ENCODE results near the gene MAP2K6. TPM values are rescaled to one million over a fixed set of nuclear protein-coding genes. Genes with fewer than 3 reads are reported as not detected.
"Not testable (repeated sequence)": the region's sequence is repeated elsewhere in the genome, so short reads cannot be mapped to it uniquely, and the experiment has no call there.

MAP2K6 gene
- total RNA-seq, 2 experiments from 2014 or later = 2.2 TPM

- peaks cover 5% of the 10 kb centered on the region for H3K36me3 Mint-ChIP-seq
- no peaks in the 10 kb centered on the region for H3K4me1 Mint-ChIP-seq (ENCODE audit: low read depth)
- no peaks in the 10 kb centered on the region for H3K27me3 Mint-ChIP-seq
- intact Hi-C loops (cut with micrococcal nuclease) = no loop called here
- no peak for DNase-seq
- ChIA-PET CTCF (interaction anchor here (0.6 kb wide), 1 partner anchor 42 kb away, joined by 3 read pairs; no protein-coding TSS in a partner anchor), POLR2A (no interaction called here)
- no peak overlapping the region for H3K4me3 Mint-ChIP-seq
- H3K27ac Mint-ChIP-seq = no peak overlapping the region
- no peaks in the 10 kb centered on the region for H3K9me3 Mint-ChIP-seq
Observed at GRCh38 chr17:69462882-69463281, 48.4 kb downstream of the MAP2K6 start.

- intact Hi-C loops (cut with micrococcal nuclease) = no loop called here
- POLR2A ChIA-PET = no interaction called here
- Mint-ChIP-seq H3K4me1 (ENCODE audit: low read depth) (peaks cover 6% of the 10 kb centered on the region), H3K36me3 (peaks cover 14% of the 10 kb centered on the region), H3K9me3 (no peaks in the 10 kb centered on the region), H3K27ac (no peak overlapping the region), H3K27me3 (no peaks in the 10 kb centered on the region), H3K4me3 (no peak overlapping the region)
- CTCF ChIA-PET = interaction anchor here (1.7 kb wide), 1 partner anchor 11 kb away, joined by 5 read pairs; no protein-coding TSS in a partner anchor
- no peak for DNase-seq
Observed at GRCh38 chr17:69466451-69466850, 52.0 kb downstream of the MAP2K6 start.

- no peak for DNase-seq
- H3K27ac Mint-ChIP-seq = no peak overlapping the region
- intact Hi-C loops (cut with micrococcal nuclease) = no loop called here
- no peaks in the 10 kb centered on the region for H3K9me3 Mint-ChIP-seq
- POLR2A ChIA-PET = no interaction called here
- H3K36me3 Mint-ChIP-seq = peaks cover 14% of the 10 kb centered on the region
- H3K4me3 Mint-ChIP-seq = no peak overlapping the region
- no peaks in the 10 kb centered on the region for H3K27me3 Mint-ChIP-seq
- CTCF ChIA-PET = interaction anchor here (1.7 kb wide), 1 partner anchor 12 kb away, joined by 5 read pairs; no protein-coding TSS in a partner anchor
- H3K4me1 Mint-ChIP-seq (ENCODE audit: low read depth) = peaks cover 6% of the 10 kb centered on the region
Observed at GRCh38 chr17:69466905-69467667, 52.6 kb downstream of the MAP2K6 start.

- no peaks in the 10 kb centered on the region for H3K9me3 Mint-ChIP-seq
Observed at GRCh38 chr17:69468207-69468606, 53.7 kb downstream of the MAP2K6 start.

GRCh38 chr17:69470702-69471101 is 56.2 kb downstream of the MAP2K6 start:
- CTCF ChIA-PET = no interaction called here
- H3K4me1 Mint-ChIP-seq (ENCODE audit: low read depth) = peaks cover 6% of the 10 kb centered on the region

More at GRCh38 chr17:69468207-69468606, 53.7 kb downstream of the MAP2K6 start:
- no peaks in the 10 kb centered on the region for H3K27me3 Mint-ChIP-seq
- H3K36me3 Mint-ChIP-seq = peaks cover 14% of the 10 kb centered on the region
- no peak overlapping the region for H3K4me3 Mint-ChIP-seq
- peaks cover 6% of the 10 kb centered on the region for H3K4me1 Mint-ChIP-seq (ENCODE audit: low read depth)
- ChIA-PET CTCF (no interaction called here), POLR2A (no interaction called here)
- DNase-seq = no peak
- intact Hi-C loops (cut with micrococcal nuclease) = no loop called here
- no peak overlapping the region for H3K27ac Mint-ChIP-seq

GRCh38 chr17:69471406-69471805 is 56.9 kb downstream of the MAP2K6 start:
- ChIA-PET POLR2A (no interaction called here), CTCF (no interaction called here)
- no peaks in the 10 kb centered on the region for H3K27me3 Mint-ChIP-seq
- H3K4me1 Mint-ChIP-seq (ENCODE audit: low read depth) = peaks cover 6% of the 10 kb centered on the region
- intact Hi-C loops (cut with micrococcal nuclease) = no loop called here
- H3K4me3 Mint-ChIP-seq = no peak overlapping the region
- no peaks in the 10 kb centered on the region for H3K9me3 Mint-ChIP-seq
- no peak for DNase-seq
- no peak overlapping the region for H3K27ac Mint-ChIP-seq
- H3K36me3 Mint-ChIP-seq = peaks cover 16% of the 10 kb centered on the region

More at GRCh38 chr17:69470702-69471101, 56.2 kb downstream of the MAP2K6 start:
- POLR2A ChIA-PET = no interaction called here
- no peak overlapping the region for H3K4me3 Mint-ChIP-seq
- no peaks in the 10 kb centered on the region for H3K27me3 Mint-ChIP-seq
- no peaks in the 10 kb centered on the region for H3K9me3 Mint-ChIP-seq
- no peak for DNase-seq
- H3K27ac Mint-ChIP-seq = no peak overlapping the region
- peaks cover 16% of the 10 kb centered on the region for H3K36me3 Mint-ChIP-seq
- intact Hi-C loops (cut with micrococcal nuclease) = no loop called here

- H3K27ac Mint-ChIP-seq = no peak overlapping the region
- CTCF ChIA-PET = no interaction called here
- intact Hi-C loops (cut with micrococcal nuclease) = no loop called here
- H3K4me3 Mint-ChIP-seq = no peak overlapping the region
- no peaks in the 10 kb centered on the region for H3K27me3 Mint-ChIP-seq
- no peak for DNase-seq
- POLR2A ChIA-PET = no interaction called here
- H3K9me3 Mint-ChIP-seq = no peaks in the 10 kb centered on the region
- peaks cover 10% of the 10 kb centered on the region for H3K36me3 Mint-ChIP-seq
- peaks cover 11% of the 10 kb centered on the region for H3K4me1 Mint-ChIP-seq (ENCODE audit: low read depth)
Observed at GRCh38 chr17:69473841-69474831, 59.6 kb downstream of the MAP2K6 start.

- ChIA-PET POLR2A (no interaction called here), CTCF (no interaction called here)
- peaks cover 4% of the 10 kb centered on the region for H3K36me3 Mint-ChIP-seq
- intact Hi-C loops (cut with micrococcal nuclease) = no loop called here
- no peak for DNase-seq
- H3K27ac Mint-ChIP-seq = no peak overlapping the region
- H3K4me3 Mint-ChIP-seq = no peak overlapping the region
- peaks cover 5% of the 10 kb centered on the region for H3K4me1 Mint-ChIP-seq (ENCODE audit: low read depth)
- H3K9me3 Mint-ChIP-seq = no peaks in the 10 kb centered on the region
- H3K27me3 Mint-ChIP-seq = no peaks in the 10 kb centered on the region
Observed at GRCh38 chr17:69477204-69477902, 62.9 kb downstream of the MAP2K6 start.

GRCh38 chr17:69477903-69478266 is 63.4 kb downstream of the MAP2K6 start:
- DNase-seq = no peak

GRCh38 chr17:69478916-69479315 is 64.4 kb downstream of the MAP2K6 start:
- POLR2A ChIA-PET = no interaction called here
- DNase-seq = no peak
- H3K27ac Mint-ChIP-seq = no peak overlapping the region
- H3K9me3 Mint-ChIP-seq = no peaks in the 10 kb centered on the region
- H3K4me1 Mint-ChIP-seq (ENCODE audit: low read depth) = peaks cover 5% of the 10 kb centered on the region
- CTCF ChIA-PET = no interaction called here
- intact Hi-C loops (cut with micrococcal nuclease) = no loop called here
- H3K4me3 Mint-ChIP-seq = no peak overlapping the region
- no peaks in the 10 kb centered on the region for H3K27me3 Mint-ChIP-seq
- H3K36me3 Mint-ChIP-seq = peaks cover 4% of the 10 kb centered on the region

More at GRCh38 chr17:69477903-69478266, 63.4 kb downstream of the MAP2K6 start:
- Mint-ChIP-seq H3K36me3 (peaks cover 4% of the 10 kb centered on the region), H3K4me1 (ENCODE audit: low read depth) (peaks cover 5% of the 10 kb centered on the region), H3K27me3 (no peaks in the 10 kb centered on the region), H3K4me3 (no peak overlapping the region), H3K9me3 (no peaks in the 10 kb centered on the region), H3K27ac (no peak overlapping the region)
- POLR2A ChIA-PET = no interaction called here
- CTCF ChIA-PET = no interaction called here
- intact Hi-C loops (cut with micrococcal nuclease) = no loop called here

GRCh38 chr17:69479756-69480155 is 65.3 kb downstream of the MAP2K6 start:
- intact Hi-C loops (cut with micrococcal nuclease); H3K27me3 Mint-ChIP-seq; H3K4me1 Mint-ChIP-seq (ENCODE audit: low read depth); H3K36me3 Mint-ChIP-seq; POLR2A ChIA-PET; H3K4me3 Mint-ChIP-seq; H3K27ac Mint-ChIP-seq; H3K9me3 Mint-ChIP-seq; DNase-seq: not testable (repeated sequence)
- CTCF ChIA-PET = interaction anchor here (1.3 kb wide), 1 partner anchor 21 kb away, joined by 5 read pairs; no protein-coding TSS in a partner anchor

GRCh38 chr17:69480245-69480644 is 65.7 kb downstream of the MAP2K6 start:
- H3K9me3 Mint-ChIP-seq = no peaks in the 10 kb centered on the region
- no peak overlapping the region for H3K27ac Mint-ChIP-seq
- H3K4me3 Mint-ChIP-seq = no peak overlapping the region
- H3K4me1 Mint-ChIP-seq (ENCODE audit: low read depth) = peaks cover 5% of the 10 kb centered on the region
- H3K27me3 Mint-ChIP-seq = no peaks in the 10 kb centered on the region
- intact Hi-C loops (cut with micrococcal nuclease) = no loop called here
- H3K36me3 Mint-ChIP-seq = peaks cover 4% of the 10 kb centered on the region
- DNase-seq = no peak
- CTCF ChIA-PET = interaction anchor here (1.3 kb wide), 1 partner anchor 20 kb away, joined by 5 read pairs; no protein-coding TSS in a partner anchor
- POLR2A ChIA-PET = no interaction called here
